HG02981 (cell line): ENCODE data around the gene USP48.

Experiments
- ATAC-seq: cut with Tn5 transposase; IDR thresholded peaks from one replicate; pipeline ENCODE4 v1.9.1; 2021; ENCODE audit warnings: mild to moderate bottlenecking, moderate library complexity; ENCODE audit not compliant: unreplicated experiment

USP48 gene

GRCh38 chr1:21752186-21752585 lies 30.8 kb downstream of the USP48 start:
- no peak for ATAC-seq

DNA sequence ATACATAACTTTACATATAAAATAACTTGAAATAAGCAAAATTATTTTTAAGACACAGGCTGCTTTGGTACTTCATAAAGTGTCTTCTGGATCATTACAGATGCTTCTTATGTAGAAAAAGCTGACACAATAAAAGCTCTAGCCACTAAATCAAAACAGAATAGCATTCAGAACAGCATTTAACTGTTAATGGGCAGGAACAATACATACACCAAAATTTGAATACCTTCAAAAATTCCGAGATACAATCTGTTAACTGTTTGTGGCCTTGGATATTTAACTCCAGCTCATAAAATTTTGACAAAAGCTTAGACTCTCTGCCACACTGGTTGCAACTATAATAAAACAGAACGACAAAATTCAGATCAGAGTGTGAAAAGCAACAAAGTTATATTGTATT lies 31.7 kb downstream of the USP48 start:
- ATAC-seq, result no peak

GRCh38 chr1:21750841-21751240 lies 32.1 kb downstream of the USP48 start:
- ATAC-seq, result no peak

- ATAC-seq, result no peak
Observed at GRCh38 chr1:21749859-21750468, 33.0 kb downstream of the USP48 start.

DNA sequence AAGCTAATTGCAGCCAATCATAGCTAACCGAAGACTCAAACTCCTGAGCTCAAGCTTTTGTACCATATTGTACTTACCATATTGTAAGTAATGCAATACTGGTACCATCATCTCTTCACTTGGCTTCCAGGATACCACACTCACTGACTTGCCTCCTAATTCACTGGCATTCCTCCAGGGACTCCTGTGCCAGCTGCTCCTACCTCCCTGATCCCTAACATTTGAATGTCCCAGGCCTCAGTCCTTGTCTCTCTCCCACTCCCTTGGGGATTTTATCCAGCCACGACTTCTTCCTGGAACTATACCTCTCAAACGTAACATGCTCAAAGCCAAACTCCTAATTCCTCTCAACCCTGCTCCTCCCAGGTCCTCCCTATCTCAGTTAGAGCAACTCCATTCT lies 33.8 kb downstream of the USP48 start:
- no peak for ATAC-seq

GRCh38 chr1:21743476-21743875 lies 39.5 kb downstream of the USP48 start:
- ATAC-seq, result no peak

- ATAC-seq, result no peak
Observed at GRCh38 chr1:21742578-21742977, 40.4 kb downstream of the USP48 start.

DNA sequence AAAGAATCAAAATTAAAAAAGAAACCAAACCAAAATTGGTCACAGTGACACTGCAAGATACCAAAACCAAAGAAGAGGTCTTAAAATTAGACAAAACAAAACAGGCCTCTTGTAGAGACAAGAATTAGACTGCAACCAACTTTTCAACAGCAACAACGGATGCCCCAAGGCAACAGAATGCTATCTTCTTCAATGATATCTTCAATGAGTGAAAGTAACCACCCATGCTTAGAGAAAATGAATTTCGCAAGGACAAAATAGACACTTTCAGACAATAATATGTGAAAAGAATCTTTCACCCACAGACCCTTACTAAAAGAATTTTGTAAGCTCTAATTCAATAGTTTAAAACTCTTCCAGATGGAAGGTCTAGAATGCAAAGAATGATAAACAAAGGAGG lies 41.7 kb downstream of the USP48 start:
- ATAC-seq, result no peak

GRCh38 chr1:21736876-21737275 lies 46.1 kb downstream of the USP48 start:
- ATAC-seq, result no peak

DNA sequence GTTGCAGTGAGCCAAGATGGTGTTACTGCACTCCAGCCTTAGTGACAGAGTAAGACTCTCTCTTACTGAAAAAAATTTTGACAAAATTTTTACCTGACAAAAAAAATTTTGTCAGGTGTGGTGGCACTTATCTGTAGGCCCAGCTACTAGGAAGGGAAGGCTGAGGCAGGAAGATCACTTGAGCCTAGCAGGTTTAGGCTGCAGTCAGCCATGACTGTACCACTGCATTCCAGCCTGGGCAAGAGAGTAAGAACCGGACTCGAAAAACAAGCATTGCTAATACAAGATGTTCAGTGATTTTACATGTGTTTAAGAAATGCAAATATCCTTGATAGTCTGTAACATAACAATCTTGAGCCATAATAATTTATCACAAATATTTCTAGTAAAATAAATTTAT lies 46.9 kb downstream of the USP48 start:
- no peak for ATAC-seq

- ATAC-seq, result no peak
Observed at GRCh38 chr1:21734526-21734925, 48.4 kb downstream of the USP48 start.

DNA sequence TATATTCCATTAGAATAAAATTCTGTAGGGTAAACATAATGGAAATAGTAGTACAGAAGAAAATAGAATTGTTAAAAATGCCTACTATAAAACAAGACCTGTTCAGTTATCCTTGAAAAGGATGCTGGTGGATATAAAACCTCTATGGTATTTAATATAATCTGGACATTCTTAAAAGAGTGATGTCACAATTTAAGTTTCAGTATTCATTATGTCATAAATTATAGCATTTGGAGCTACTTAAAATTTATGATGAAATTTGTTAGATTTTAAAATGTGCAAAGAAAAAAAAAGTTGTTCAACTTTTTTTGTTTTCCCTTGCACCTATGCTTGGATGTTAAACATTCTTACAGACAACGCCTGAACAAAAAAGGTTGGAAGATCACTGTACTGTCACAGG lies 50.3 kb downstream of the USP48 start:
- ATAC-seq, result no peak

GRCh38 chr1:21725748-21726392 lies 57.1 kb downstream of the USP48 start:
- ATAC-seq, result no peak

GRCh38 chr1:21724570-21724969 lies 58.4 kb downstream of the USP48 start:
- no peak for ATAC-seq

- no peak for ATAC-seq
Observed at GRCh38 chr1:21724098-21724497, 58.9 kb downstream of the USP48 start.

GRCh38 chr1:21721295-21721985 lies 61.5 kb downstream of the USP48 start:
- ATAC-seq, result no peak

GRCh38 chr1:21716169-21716568 lies 66.8 kb downstream of the USP48 start:
- no peak for ATAC-seq

DNA sequence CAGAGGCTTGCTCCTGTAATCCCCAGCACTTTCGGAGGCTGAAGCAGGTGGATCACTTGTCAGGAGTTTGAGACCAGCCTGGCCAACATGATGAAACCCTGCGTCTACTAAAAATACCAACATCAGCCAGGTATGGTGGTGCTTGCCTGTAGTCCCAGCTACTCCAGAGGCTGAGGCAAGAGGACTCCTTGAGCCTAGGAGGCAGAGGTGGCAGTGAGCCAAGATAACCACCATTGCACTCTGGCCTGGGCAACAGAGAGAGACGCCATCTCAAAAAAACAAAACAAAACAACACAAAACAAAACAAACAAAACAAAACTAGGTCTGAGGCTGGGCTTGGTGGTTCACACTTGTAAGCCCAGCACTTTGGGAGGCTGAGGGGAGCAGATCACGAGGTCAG lies 75.1 kb downstream of the USP48 start:
- no peak for ATAC-seq

DNA sequence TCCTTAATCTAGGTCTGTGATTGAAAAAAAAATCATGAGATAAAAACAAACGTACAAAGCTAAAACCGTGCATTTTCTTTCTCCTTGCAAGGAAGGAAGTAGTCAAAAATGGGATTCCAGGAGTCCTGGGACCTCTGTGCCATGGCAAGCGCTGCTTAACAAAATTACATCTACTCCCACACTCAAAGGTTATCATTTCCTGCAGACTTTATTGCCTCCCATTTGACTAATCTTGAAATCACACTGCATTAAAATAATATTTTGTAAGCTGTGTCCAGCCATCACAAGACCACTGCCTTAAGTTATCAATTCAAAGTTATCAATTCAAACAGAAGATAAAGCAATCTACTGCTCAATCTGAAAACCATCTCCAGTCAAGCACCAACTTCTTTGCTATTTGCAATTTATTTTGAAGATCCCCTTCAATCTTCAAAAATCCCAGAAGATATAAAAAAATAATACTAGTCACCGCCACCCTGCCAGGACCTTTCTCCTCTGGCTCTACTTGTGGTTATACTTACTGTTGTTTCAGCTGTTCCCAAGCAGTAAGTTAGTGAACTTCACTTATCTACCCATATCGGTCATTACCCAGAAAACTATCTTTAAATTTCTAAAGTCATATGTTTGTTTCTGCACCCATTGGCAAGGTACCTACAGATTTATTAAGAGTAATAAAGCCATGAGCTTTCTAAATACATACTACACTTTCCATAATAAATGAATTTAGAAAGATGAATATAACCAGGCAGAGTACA lies 75.7 kb downstream of the USP48 start:
- no peak for ATAC-seq

DNA sequence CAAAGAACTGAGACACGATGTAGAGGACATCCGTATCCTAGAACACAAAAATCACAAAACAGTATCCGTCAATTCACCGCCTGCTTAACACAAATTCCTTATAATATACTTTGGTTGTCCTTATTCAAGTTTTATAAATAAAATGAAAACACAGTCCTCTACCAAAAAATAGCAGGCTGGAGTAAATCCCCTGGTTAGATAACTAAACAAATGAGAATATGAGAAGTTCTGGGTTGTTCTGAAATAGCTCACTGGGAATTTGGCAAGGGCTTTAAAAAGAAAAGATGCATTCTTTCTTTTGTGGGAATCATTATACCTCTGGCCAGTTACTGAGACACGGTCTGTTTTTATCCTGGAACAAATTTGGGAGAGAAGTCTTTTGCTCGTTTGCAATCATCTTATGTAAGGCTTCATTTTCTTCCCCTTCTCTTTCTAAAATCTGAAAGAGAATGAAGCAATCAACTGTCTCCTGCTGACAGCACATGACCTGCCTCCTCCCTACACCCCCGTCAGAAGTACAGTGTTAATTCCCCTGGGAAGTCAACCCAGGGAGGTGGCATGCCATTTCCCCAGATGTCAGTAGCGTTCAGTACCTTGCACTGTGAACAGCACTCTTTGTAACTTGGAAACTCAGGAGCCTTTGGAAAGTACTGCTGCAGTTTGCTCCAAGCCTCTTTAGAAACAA lies 76.7 kb downstream of the USP48 start:
- no peak for ATAC-seq

DNA sequence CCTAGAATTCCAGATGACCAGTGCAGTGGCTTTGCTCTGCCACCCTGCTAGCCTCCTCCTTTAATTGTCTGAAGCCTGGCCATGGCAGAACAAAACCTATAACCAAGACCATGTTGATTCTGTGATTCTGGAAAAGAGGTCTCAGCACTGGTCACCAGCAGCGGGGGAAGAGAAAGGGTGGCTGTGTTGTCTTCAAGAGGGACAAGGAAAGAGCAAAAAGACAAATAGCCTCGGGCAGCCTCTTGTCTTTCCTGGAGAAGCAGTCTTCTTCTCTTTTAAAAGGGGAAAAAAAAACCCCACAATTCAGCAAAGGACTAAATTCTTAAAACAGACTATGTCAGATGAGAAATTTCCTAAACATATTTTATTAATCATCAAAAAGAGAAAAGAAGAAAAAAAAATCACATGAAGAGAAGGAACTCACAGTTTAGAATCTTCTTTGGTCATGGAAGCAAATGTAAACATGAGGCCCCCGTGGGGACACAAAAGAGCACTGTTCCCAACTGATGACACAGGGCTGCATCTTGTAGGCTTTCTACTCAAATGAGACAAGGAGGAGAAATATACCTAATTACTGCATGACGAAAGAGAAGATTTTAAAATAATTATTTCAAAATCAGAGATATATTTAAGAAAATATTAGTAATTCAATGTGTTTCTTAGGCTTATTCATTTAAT lies 77.5 kb downstream of the USP48 start:
- no peak for ATAC-seq
